Peyer's patch (tissue), 4 donors: ENCODE results near the gene CHST12.

ENCODE experiments used
- POLR2A ChIP-seq, 2 donors: fragments of 450-650 bp; IDR thresholded peaks; one replicate each; pipeline ENCODE4 v1.5.1; 2017; ENCODE audit warnings: antibody characterized with exemption in 2 of 2, mild to moderate bottlenecking in 2 of 2, moderate library complexity in 2 of 2
- TF ChIP-seq, protein P1 (sequence below), 6 experiments: fragments of 450-650 bp in 4 of 6; fragments of 200-600 bp in 2 of 6; sonication (generic) in 1 of 6; IDR thresholded peaks; one replicate each; pipeline ENCODE4 v1.5.1; 2017 to 2019; ENCODE audit warnings: antibody characterized with exemption in 6 of 6, mild to moderate bottlenecking in 3 of 6, moderate library complexity in 1 of 6

DNA sequence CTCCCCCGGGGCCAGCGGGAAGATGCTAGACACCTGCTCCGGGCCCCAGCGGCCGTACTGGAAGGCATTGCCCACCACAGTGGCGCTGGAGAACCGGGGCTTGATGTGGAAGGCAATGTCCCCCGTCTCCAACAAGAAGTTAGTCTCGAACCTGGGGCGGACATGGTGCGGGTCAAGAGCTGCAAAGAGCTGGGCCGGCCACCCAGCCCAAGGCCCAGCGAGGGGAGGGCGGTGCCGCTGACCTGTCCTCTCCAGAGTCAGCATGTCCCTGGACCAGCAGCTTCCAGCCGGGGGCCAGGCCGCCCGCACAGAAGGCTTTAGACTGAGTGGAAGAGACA, 72.2 kb downstream of the CHST12 start:
- TF ChIP-seq, protein P1, sequence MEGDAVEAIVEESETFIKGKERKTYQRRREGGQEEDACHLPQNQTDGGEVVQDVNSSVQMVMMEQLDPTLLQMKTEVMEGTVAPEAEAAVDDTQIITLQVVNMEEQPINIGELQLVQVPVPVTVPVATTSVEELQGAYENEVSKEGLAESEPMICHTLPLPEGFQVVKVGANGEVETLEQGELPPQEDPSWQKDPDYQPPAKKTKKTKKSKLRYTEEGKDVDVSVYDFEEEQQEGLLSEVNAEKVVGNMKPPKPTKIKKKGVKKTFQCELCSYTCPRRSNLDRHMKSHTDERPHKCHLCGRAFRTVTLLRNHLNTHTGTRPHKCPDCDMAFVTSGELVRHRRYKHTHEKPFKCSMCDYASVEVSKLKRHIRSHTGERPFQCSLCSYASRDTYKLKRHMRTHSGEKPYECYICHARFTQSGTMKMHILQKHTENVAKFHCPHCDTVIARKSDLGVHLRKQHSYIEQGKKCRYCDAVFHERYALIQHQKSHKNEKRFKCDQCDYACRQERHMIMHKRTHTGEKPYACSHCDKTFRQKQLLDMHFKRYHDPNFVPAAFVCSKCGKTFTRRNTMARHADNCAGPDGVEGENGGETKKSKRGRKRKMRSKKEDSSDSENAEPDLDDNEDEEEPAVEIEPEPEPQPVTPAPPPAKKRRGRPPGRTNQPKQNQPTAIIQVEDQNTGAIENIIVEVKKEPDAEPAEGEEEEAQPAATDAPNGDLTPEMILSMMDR (IDR thresholded peaks at IDR 0.05), result no peak
- TF ChIP-seq POLR2A (IDR thresholded peaks at IDR 0.05), result no peak
